NCI-H2081 treated with DMSO at 0.1 percent for 48 hours (cell line): ENCODE data around the gene GNAS-AS1.

Source experiments
- DNase-seq: peaks from one replicate; lab custom pipeline; 2025; lab: John Stamatoyannopoulos, UW

GNAS-AS1 gene

DNA sequence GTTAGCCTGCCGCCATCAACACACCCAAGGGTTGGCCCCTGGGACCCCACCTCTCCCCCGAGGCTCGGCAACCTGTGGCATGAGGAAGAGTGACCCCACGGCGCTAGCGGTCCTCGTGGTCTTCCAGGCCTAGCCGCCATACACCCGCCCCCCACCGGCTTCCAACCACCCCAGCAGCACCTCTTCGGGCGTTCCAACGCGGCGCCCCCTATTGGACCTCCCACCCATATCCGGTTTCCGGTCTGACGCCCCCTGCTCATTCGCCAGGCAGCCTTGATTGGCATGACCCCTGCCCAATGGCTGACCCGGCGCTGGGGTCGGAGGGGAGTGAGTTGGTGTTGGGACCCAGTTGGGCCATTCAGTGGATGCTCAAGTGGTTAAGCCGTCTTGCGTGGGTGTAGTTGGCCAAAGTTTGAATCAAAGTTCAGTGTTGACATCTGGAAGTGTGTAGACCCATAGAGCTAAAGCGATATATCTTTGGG, at the start of gene GNAS-AS1:
TSS of gene GNAS-AS1 (minus strand) at position 210 of the 482 bp plus-strand sequence.
- DNase-seq = no peak

GRCh38 chr20:58900397-58900796, 49.7 kb upstream of the GNAS-AS1 start:
- no peak for DNase-seq

GRCh38 chr20:58899512-58899911, 48.8 kb upstream of the GNAS-AS1 start:
- no peak for DNase-seq

GRCh38 chr20:58898629-58899408, 48.1 kb upstream of the GNAS-AS1 start:
- no peak for DNase-seq

DNA sequence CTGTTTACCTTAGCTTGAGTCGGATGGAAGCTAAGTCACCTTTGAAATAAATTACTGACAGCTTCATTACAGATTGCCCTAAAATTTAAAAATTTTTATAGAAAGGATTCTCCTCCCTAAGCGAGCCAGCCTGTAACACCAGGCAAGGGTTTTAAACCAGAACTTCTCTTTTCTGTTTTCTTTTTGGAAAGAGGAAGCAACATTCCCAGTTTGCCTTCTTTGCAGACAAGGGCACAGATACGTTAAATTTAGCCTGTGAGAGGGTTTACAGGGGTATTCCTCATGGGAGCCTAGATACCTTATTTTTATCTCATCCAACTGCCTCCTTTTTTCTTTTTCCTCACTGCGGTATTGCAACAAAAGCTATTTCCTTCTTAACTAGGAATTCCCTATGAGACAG, 46.8 kb upstream of the GNAS-AS1 start:
- no peak for DNase-seq

- DNase-seq = no peak
These were observed 46.1 kb upstream of the GNAS-AS1 start for GRCh38 chr20:58896820-58897219.

- no peak for DNase-seq
These were observed 44.9 kb upstream of the GNAS-AS1 start for GRCh38 chr20:58895448-58896180.

DNA sequence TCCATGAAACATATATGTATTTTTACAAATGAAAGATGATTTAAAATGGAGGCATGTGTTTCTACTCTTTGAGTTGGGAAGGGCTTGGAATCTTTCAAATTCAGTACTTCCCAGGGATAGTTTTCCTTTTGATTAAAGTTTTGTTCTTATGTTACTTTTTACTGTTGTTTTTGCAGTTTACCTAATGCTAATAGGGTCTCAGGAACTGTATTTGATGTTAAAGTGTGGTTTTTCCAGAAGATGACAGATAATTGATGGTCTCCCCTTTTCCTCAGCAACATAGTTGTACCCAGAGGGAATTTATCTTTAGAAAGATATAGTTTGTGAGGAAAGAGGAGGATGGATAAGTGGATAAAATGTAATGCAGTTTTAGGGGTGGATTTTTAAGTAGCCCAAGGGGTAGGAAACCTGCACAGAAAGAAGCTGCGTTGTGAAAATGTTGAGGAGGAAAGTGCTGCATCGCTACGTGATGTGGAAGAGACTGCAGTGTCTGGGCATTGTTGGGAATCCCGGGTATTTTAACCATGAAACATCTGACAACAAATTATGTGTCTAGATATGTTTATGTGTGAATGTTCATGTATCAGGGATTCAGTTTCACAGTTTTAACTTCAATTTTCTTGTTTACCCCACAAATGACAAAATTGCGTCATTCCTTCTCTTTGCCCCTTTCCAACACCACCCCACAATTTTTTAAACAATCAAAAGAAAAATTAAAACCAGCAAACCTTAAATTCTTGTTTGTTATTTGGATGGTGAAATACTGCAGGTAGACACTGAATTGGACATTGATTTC, 44.1 kb upstream of the GNAS-AS1 start:
- no peak for DNase-seq

GRCh38 chr20:58893355-58894120, 42.8 kb upstream of the GNAS-AS1 start:
- no peak for DNase-seq

DNA sequence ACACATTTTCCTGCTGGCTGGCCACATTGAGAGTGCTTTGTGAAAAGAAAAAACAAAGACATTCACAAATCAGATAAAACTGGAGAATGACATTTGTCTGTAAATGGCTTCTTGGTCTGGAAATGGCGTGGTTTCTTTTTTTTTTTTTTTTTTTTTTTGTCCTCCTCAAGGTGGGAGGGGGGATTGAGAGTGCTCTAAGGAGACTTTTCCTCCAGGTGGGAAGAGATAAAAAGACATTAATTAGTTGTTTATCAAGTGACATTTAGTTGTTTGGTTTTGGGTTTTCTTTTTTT, 42.2 kb upstream of the GNAS-AS1 start:
- no peak for DNase-seq

GRCh38 chr20:58892141-58892931, 41.6 kb upstream of the GNAS-AS1 start:
- no peak for DNase-seq

DNA sequence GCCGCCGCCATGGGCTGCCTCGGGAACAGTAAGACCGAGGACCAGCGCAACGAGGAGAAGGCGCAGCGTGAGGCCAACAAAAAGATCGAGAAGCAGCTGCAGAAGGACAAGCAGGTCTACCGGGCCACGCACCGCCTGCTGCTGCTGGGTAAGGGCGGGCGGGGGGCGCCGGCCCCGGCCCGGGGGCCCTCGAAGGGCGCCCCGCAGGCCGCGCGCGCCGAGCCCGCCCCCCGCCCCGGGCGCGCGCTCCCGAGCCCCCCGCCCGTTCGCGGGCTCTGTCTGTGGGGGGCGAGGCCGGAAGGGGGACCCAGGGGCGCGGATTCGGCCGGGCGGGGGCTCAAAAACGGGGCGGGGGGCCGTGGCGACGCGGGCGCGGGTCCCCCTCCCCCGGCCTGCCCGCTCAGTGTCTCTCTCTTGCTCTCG, 41.0 kb upstream of the GNAS-AS1 start:
- no peak for DNase-seq

GRCh38 chr20:58891086-58891717, 40.5 kb upstream of the GNAS-AS1 start:
- no peak for DNase-seq

DNA sequence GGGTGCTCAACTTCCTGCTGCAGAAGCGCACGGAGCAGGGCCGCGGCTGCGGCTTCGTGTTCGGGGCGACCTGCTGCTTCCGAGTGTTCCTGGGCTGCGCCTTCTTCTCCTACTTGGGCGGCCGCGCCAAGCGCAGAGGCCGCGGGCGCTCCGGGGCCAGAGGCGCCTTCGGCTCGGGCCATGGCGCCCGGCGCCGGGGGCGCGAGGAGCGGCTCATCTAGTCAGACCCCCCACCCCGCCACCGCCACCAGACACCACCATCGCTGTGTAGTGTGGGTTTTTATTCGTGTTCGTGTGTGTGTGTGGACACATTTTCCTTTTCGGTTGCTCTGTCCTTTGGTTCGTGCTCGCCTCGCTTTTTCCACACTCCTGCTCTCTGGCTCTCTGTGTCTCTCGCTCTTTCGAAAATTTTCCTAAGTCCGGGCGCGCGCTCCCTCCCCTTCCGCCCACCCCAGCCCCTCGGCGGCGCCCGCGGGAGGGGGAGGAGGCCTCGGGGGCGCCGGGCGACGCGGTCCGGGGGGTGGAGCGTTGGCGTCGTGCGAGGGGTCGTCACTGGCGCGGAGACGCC, 39.9 kb upstream of the GNAS-AS1 start:
- no peak for DNase-seq

DNA sequence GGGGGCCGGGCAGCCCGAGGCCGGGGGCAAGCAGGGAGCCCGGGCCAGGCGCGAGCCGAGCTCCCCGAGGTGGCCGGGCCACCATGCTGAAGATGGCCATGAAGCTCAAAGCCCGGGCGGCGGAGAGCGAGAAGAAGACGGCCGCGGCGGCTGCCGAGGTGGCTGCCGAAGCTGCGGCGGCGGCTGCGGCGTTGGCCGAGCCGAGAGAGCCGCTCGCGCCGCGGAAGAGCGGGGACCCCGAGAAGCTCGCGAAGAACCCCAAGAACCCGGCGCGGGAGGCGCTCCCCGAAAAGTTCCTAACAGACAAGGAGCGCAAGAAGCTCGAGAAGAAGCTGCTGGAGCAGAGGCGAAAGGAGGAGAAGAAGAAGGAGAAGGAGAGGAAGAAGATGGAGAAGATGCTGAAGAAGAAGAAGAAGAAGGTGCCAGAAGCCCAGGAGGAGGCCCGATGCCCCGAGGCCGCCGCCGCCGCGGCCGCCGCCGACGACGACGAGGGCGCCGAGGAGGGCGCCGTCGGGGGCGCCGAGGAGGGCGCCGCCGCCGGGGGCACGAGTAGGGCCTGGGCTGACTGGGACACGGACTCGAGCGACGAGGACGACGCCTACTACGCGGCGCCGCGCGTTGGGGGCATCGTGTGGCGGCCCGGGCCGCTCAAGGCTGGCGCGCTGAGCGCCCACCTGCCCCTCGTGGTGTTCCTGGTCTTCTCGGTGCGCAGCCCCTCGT, 39.3 kb upstream of the GNAS-AS1 start:
- DNase-seq = no peak

DNA sequence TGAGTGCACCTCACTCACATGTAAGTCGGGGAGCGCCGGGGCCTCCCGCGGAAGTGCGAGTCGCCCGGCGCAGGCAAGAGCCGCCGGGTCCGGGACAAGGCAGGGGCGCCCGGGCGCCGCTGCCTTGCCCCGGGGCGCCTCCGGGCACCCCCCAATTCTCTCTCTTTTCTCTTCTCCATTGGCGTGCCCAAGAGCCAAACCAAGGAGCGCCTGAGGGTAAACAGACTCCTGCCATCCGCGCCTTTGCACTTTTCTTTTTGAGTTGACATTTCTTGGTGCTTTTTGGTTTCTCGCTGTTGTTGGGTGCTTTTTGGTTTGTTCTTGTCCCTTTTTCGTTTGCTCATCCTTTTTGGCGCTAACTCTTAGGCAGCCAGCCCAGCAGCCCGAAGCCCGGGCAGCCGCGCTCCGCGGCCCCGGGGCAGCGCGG, 38.6 kb upstream of the GNAS-AS1 start:
- no peak for DNase-seq

GRCh38 chr20:58888521-58889333, 38.0 kb upstream of the GNAS-AS1 start:
- peak; percentile 14 for DNase-seq

DNA sequence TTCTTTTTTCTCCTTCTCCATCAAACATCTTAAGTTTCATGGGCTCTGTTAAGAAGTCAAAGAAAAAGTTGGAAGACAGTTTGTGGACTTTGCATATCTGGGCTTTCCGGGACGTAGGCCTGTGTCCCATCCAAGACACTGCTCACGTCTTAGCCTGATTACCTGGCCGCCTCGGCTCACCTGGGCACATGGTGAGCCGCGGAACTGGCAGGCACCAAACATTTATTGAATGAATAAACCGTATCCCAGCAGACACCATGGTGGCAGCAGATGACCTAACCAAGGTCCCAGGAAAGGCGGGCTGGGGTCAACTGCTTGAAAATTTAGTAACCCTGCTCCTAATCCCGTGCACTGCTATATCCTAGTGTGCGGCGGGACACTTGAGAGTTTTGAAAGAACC, 37.4 kb upstream of the GNAS-AS1 start:
- no peak for DNase-seq

DNA sequence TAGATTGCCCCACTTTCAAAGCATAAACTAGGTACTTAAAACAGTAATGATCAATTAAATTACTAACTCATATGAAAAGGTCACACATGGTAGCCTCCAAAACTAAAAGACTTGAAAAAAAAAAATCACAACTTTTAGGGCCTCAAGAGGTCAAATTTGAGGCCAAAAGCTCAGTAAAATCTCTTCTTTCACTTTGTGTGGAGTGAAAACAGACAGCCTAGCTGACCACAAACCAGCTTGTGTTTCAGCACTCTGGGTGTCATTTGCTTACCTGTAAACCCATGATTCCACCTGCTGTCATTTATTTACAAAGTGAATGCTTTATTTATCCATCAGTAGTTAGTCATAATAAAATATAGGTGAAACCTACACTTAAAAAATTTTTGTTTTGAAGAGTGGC, 35.8 kb upstream of the GNAS-AS1 start:
- DNase-seq = no peak
